IMR-90 (cell line): Measurements from ENCODE around the gene CHN2.

Experiments used
- BHLHE40 ChIP-seq: fragments of 150-350 bp; IDR thresholded peaks from 2 replicates; pipeline ENCODE4 v1.6.1; 2016; ENCODE audit warnings: mild to moderate bottlenecking, low read depth, low read length
- CEBPB ChIP-seq: IDR thresholded peaks from 2 replicates; pipeline ENCODE4 v1.6.1; 2012; ENCODE audit warnings: low read depth, low read length, improper control_type of control experiment
- CHD1 ChIP-seq: IDR thresholded peaks from 2 replicates; pipeline ENCODE4 v1.6.1; 2012; ENCODE audit warnings: low read depth, low read length, improper control_type of control experiment
- CTCF ChIP-seq: conservative IDR thresholded peaks from 2 replicates; pipeline ENCODE4 v1.5.1; 2012; ENCODE audit warnings: mild to moderate bottlenecking, low read depth, low read length, improper control_type of control experiment
- FOS ChIP-seq: fragments of 150-350 bp; IDR thresholded peaks from 2 replicates; pipeline ENCODE4 v1.6.1; 2016; ENCODE audit warnings: low read depth, low read length
- MAZ ChIP-seq: IDR thresholded peaks from 2 replicates; pipeline ENCODE4 v1.6.1; 2012; ENCODE audit warnings: low read depth, mild to moderate bottlenecking, low read length, improper control_type of control experiment, moderate library complexity, borderline replicate concordance
- MXI1 ChIP-seq: IDR thresholded peaks from 2 replicates; pipeline ENCODE4 v1.6.1; 2012; ENCODE audit warnings: low read depth, mild to moderate bottlenecking, low read length, moderate library complexity, borderline replicate concordance
- POLR2A ChIP-seq: IDR thresholded peaks from 2 replicates; pipeline ENCODE4 v1.6.1; 2012; ENCODE audit warnings: mild to moderate bottlenecking, low read depth, low read length
- RAD21 ChIP-seq: IDR thresholded peaks from 2 replicates; pipeline ENCODE4 v1.6.1; 2012; ENCODE audit warnings: low read length, improper control_type of control experiment
- RCOR1 ChIP-seq: IDR thresholded peaks from 2 replicates; pipeline ENCODE4 v1.6.1; 2012; ENCODE audit warnings: mild to moderate bottlenecking, low read length, improper control_type of control experiment; ENCODE audit not compliant: insufficient replicate concordance
- SMC3 ChIP-seq: fragments of 150-350 bp; IDR thresholded peaks from 2 replicates; pipeline ENCODE4 v1.6.1; 2016; ENCODE audit warnings: low read depth, mild to moderate bottlenecking, antibody characterized with exemption, low read length, moderate library complexity
- USF2 ChIP-seq: fragments of 150-350 bp; IDR thresholded peaks from 2 replicates; pipeline ENCODE4 v1.6.1; 2017; ENCODE audit warnings: mild to moderate bottlenecking, antibody characterized with exemption, low read length, low read depth

GRCh38 chr7:29487424-29487823 is 292.8 kb downstream of the CHN2 start:
- TF ChIP-seq MAZ (no peak), POLR2A (no peak), CTCF (no peak), USF2 (no peak), RAD21 (no peak), CHD1 (no peak), MXI1 (no peak), RCOR1 (no peak), SMC3 (no peak), FOS (no peak), CEBPB (no peak), BHLHE40 (no peak)
